ENCODE measurements around the gene MSH6.

GRCh38 chr2:47772343-47772742 is 10.6 kb upstream of the MSH6 start:
- TF ChIP-seq EP300 (IDR thresholded peaks at IDR 0.05; ENCODE audit: borderline replicate concordance in 1 of 2, low read depth in 2 of 2, low read length in 2 of 2) = no peak
- TF ChIP-seq CTCF (IDR thresholded peaks at IDR 0.05; ENCODE audit: control extremely low read depth in 1 of 3, insufficient read depth in 1 of 3, low read depth in 1 of 3, low read length in 3 of 3) = no peak
- TF ChIP-seq KDM5A (IDR thresholded peaks at IDR 0.05; ENCODE audit: low read length) = no peak
- no peak for TF ChIP-seq GABPA (IDR thresholded peaks at IDR 0.05; ENCODE audit: borderline replicate concordance, insufficient read depth, low read length)
- no peak for TF ChIP-seq SUZ12 (IDR thresholded peaks at IDR 0.05; ENCODE audit: low read length)
- TF ChIP-seq RXRA (IDR thresholded peaks at IDR 0.05; ENCODE audit: insufficient read depth, low read depth, low read length) = no peak

Measured in H1 (cell line).